OCI-LY7 (cell line): ENCODE data around the gene C22orf31. TPM values are rescaled to one million over a fixed set of nuclear protein-coding genes. Genes with fewer than 3 reads are reported as not detected.

Experiments used
- Bru-seq: library from RNA; stranded (reverse); fragments of 400-500 nt; gene quantifications from one replicate; lab custom pipeline; 2021; lab: Mats Ljungman, UMichigan
- BruChase-seq, 2 experiments: library from RNA; stranded (reverse); fragments of 400-500 nt; gene quantifications; one replicate each; lab custom pipeline; 2021; lab: Mats Ljungman, UMichigan
- BruUV-seq: library from RNA; stranded (reverse); fragments of 400-500 nt; replicated peaks from 2 replicates; lab custom pipeline; 2021; lab: Mats Ljungman, UMichigan
- CTCF ChIA-PET: fragments of 300-600 bp; sonication (Branson Sonifier 250); formaldehyde crosslinking; loops from one replicate; lab custom pipeline; 2022; ENCODE audit warnings: antibody characterized with exemption; ENCODE audit not compliant: unreplicated experiment; lab: Charles Lee
- POLR2A ChIA-PET: fragments of 300-600 bp; sonication (Branson Sonifier 250); formaldehyde crosslinking; loops from one replicate; lab custom pipeline; 2022; ENCODE audit warnings: antibody characterized with exemption; lab: Charles Lee
- DNase-seq: peaks from one replicate; pipeline ENCODE4 v3.0.0-alpha.2; 2015; ENCODE audit warnings: low spot score
- H2AFZ ChIP-seq: fragments of 200-600 bp; sonication (generic), shearing (Covaris generic); 2 replicates; pipeline ENCODE4 v1.6.1; 2014; ENCODE audit warnings: mild to moderate bottlenecking, antibody characterized with exemption, low read length, moderate library complexity
- H3K27ac ChIP-seq: fragments of 200-600 bp; sonication (generic); 2 replicates; pipeline ENCODE4 v1.5.1; 2014; ENCODE audit warnings: mixed run types, low read depth, mild to moderate bottlenecking, moderate library complexity, low read length, inconsistent platforms; ENCODE audit not compliant: poor library complexity, severe bottlenecking
- H3K36me3 ChIP-seq: fragments of 200-600 bp; sonication (generic); 2 replicates; pipeline ENCODE4 v1.6.1; 2014; ENCODE audit warnings: mild to moderate bottlenecking, antibody characterized with exemption, low read length, moderate library complexity, mixed read lengths; ENCODE audit not compliant: insufficient read depth
- H3K4me1 ChIP-seq: fragments of 200-600 bp; sonication (generic); 2 replicates; pipeline ENCODE4 v1.5.1; 2014; ENCODE audit warnings: mild to moderate bottlenecking, low read length; ENCODE audit not compliant: insufficient read depth, poor library complexity, severe bottlenecking
- H3K4me2 ChIP-seq: fragments of 200-600 bp; sonication (generic); 2 replicates; pipeline ENCODE4 v1.6.1; 2014; ENCODE audit warnings: mild to moderate bottlenecking, low read length
- H3K4me3 ChIP-seq: fragments of 200-600 bp; sonication (generic); 2 replicates; pipeline ENCODE4 v1.5.1; 2014; ENCODE audit warnings: mild to moderate bottlenecking, low read depth, low read length; ENCODE audit not compliant: poor library complexity, severe bottlenecking
- H3K79me2 ChIP-seq: fragments of 200-600 bp; sonication (generic); 2 replicates; pipeline ENCODE4 v1.6.1; 2016; ENCODE audit warnings: low read depth, mild to moderate bottlenecking, low read length, moderate library complexity, mixed read lengths; ENCODE audit not compliant: insufficient read depth
- H3K9me2 ChIP-seq: fragments of 200-600 bp; sonication (generic); 2 replicates; pipeline ENCODE4 v1.6.1; 2016; ENCODE audit warnings: mild to moderate bottlenecking, low read length, mixed read lengths; ENCODE audit not compliant: insufficient read depth
- H3K9me3 ChIP-seq: fragments of 200-600 bp; sonication (generic); 2 replicates; pipeline ENCODE4 v1.6.1; 2014; ENCODE audit warnings: mild to moderate bottlenecking, mixed run types, low read length, mixed read lengths
- H4K20me1 ChIP-seq: fragments of 200-600 bp; sonication (generic); 2 replicates; pipeline ENCODE4 v1.6.1; 2014; ENCODE audit warnings: mild to moderate bottlenecking, antibody characterized with exemption, low read length, moderate library complexity, mixed read lengths; ENCODE audit not compliant: insufficient read depth
- CTCF ChIP-seq: fragments of 200-600 bp; sonication (generic); conservative IDR thresholded peaks from 2 replicates; pipeline ENCODE4 v1.5.1; 2014; ENCODE audit warnings: mild to moderate bottlenecking, antibody characterized with exemption, low read length, moderate library complexity, mixed read lengths
- EZH2phosphoT487 ChIP-seq: fragments of 200-600 bp; sonication (generic); IDR thresholded peaks from 2 replicates; pipeline ENCODE4 v1.6.1; 2018; ENCODE audit warnings: low read depth, borderline replicate concordance, mild to moderate bottlenecking, mixed run types, antibody characterized with exemption, low read length, moderate library complexity, mixed read lengths
- intact Hi-C: fragments of 100-400 bp; cut with micrococcal nuclease; formaldehyde crosslinking; loops from one replicate; pipeline ENCODE4 v1.10.0; 2022; ENCODE audit not compliant: unreplicated experiment
- long read RNA-seq: library from polyadenylated mRNA; stranded (forward); transcript quantifications from one replicate; pipeline ENCODE4 v2.0.0, GENCODE V29; 2022
- total RNA-seq, 2 experiments: library from RNA; depleted of rRNA in 1 of 2; stranded (reverse); fragments of >200 nt in 1 of 2; shearing (Covaris generic) in 1 of 2; gene quantifications; 2 replicates each; pipeline ENCODE4 v1.2.3, GENCODE V29; 2014 to 2022

Gene C22orf31
- total RNA-seq (2014; rRNA removed; shearing (Covaris generic)) = not detected in 2 replicates
- total RNA-seq (2022) = not detected in 2 replicates
- not detected for Bru-seq, nascent RNA
- not detected for BruChase-seq, experiment 1, labeled RNA remaining after a 6-hour chase
- not detected for BruChase-seq, experiment 2, labeled RNA remaining after a 2-hour chase
- long read RNA-seq = 0 reads

DNA sequence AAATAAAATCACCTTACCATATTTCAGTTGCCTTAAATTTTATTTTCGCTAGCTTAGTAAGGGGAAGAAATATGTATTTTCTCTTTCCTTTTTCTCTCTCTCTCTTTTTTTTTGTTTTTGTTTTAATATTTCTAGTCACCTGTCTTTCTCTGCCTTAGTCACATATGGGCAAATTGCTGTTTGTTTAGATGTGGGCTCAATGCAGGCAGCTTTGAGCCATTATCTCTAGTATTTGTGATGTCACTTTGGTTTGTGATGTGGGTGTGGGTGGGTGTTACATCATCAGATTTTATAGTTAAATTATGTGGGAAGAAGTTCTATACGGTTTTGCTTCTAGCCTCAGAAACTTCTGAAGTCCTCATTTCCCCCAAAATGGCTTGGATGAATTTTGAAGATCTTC is at the start of gene C22orf31:
Gene C22orf31, minus strand, starts transcription at position 59 of the 400 bp plus-strand sequence. Its CDS starts 39 bp downstream, at position 20.
- intact Hi-C loops = no loop called here
- Histone ChIP-seq H3K4me2 (no peak within 1 kb of the TSS), H4K20me1 (no peaks in the 10 kb centered on the region), H2AFZ (no peak within 1 kb of the TSS), H3K4me1 (no peaks in the 10 kb centered on the region), H3K9me3 (no peaks in the 10 kb centered on the region), H3K79me2 (no peaks in the 10 kb centered on the region), H3K27ac (no peak within 1 kb of the TSS), H3K36me3 (no peaks in the 10 kb centered on the region), H3K4me3 (no peak within 1 kb of the TSS), H3K9me2 (no peaks in the 10 kb centered on the region)
- ChIA-PET CTCF (no interaction called here), POLR2A (interaction anchor here (0.7 kb wide), 1 partner anchor 96 kb away, joined by 3 read pairs; no protein-coding TSS in a partner anchor)
- TF ChIP-seq EZH2phosphoT487 (no peak), CTCF (no peak)
- BruUV-seq = no TSS peak
- DNase-seq = no peak

- CTCF ChIA-PET = no interaction called here
Observed at GRCh38 chr22:29110946-29111345, 49.3 kb upstream of the C22orf31 start.

More at GRCh38 chr22:29110946-29111345, 49.3 kb upstream of the C22orf31 start:
- intact Hi-C loops = no loop called here
- Histone ChIP-seq H3K9me2 (no peaks in the 10 kb centered on the region), H3K36me3 (no peaks in the 10 kb centered on the region), H3K4me2 (no peak overlapping the region), H2AFZ (no peak overlapping the region), H4K20me1 (no peaks in the 10 kb centered on the region), H3K79me2 (no peaks in the 10 kb centered on the region), H3K4me3 (no peak overlapping the region), H3K9me3 (no peaks in the 10 kb centered on the region), H3K4me1 (no peaks in the 10 kb centered on the region), H3K27ac (no peak overlapping the region)
- DNase-seq = no peak
- POLR2A ChIA-PET = no interaction called here
- no peak for TF ChIP-seq CTCF
- TF ChIP-seq EZH2phosphoT487 = no peak
- BruUV-seq = no TSS peak
